HG03521 (cell line): ENCODE measurements around the gene ANXA6.

Experiments used
- ATAC-seq: cut with Tn5 transposase; IDR thresholded peaks from one replicate; pipeline ENCODE4 v1.9.1; 2021; ENCODE audit warnings: mild to moderate bottlenecking, moderate library complexity; ENCODE audit not compliant: unreplicated experiment

The ANXA6 gene

DNA sequence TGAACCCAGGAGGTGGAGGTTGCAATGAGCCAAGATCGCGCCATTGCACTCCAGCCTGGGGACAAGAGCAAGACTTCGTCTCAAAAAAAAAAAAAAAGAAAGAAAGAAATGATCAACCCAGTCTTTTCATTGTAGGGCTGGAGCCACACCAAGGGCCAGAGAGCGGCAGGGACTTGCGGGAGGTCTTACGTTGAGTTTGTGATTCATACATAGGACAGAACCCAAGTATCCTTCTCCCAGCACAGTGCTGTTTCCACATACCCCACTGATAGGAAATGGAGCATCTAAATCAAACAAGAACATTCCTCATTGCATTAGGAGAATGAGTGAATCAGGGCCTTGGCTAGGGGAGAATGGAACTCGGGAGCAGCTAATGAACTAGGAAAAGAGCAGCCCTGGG is 73.2 kb downstream of the ANXA6 start:
- ATAC-seq: no peak

GRCh38 chr5:151083081-151083676 is 74.4 kb downstream of the ANXA6 start:
- ATAC-seq: no peak

GRCh38 chr5:151082282-151082902 is 75.2 kb downstream of the ANXA6 start:
- no peak for ATAC-seq

- ATAC-seq: no peak
Measured at GRCh38 chr5:151081431-151082281, 75.9 kb downstream of the ANXA6 start.

DNA sequence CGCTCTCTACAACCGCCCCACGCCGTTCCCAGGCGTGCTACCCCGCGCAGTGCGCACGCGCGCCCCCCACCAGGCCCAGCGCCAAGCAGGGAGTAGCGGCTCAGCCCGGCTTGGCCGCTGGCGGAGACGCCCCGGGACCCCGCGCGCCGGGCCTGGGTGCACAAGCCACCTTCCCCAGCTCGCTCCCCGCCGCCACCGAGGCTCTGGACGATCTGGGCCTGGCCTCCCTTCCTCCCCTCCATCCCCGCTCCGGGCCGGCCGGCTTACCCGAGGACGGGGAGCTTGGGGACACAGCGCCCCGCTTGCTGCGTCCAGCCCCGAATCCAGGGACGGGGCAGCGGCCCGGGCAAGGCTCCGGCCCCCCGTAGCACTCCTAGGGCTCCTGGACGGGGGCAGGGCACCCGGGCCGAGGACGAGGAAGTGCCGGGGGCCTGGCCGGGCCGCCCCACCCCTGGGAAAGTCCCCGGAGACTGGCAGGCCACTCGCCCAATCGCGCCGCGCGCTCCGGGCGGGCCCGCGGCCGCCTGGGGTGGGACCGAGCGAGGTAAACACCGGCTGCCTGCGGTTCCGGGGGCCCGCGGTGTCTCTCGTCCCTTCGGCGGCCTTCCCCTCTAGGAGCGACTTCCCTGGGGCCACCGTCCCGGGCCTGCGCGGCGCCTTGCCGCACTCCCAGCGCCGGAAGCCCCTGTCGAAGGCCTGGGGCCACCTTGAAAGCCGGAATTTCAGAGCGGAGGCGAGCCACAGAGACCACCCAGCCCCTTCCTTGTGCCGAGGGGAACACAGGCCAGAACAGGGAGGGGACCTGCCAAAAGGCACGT is 76.8 kb downstream of the ANXA6 start, which contains the start of gene TNIP1:
Gene TNIP1, minus strand, starts transcription at position 422 of the 818 bp plus-strand sequence. CDS start 15,939 bp downstream, outside the sequence.
- peak; percentile 76 for ATAC-seq

GRCh38 chr5:151079838-151080612 is 77.6 kb downstream of the ANXA6 start:
- ATAC-seq: no peak

GRCh38 chr5:151078490-151079262 is 78.9 kb downstream of the ANXA6 start:
- peak; percentile 43 for ATAC-seq

GRCh38 chr5:151077967-151078366 is 79.6 kb downstream of the ANXA6 start:
- no peak for ATAC-seq

DNA sequence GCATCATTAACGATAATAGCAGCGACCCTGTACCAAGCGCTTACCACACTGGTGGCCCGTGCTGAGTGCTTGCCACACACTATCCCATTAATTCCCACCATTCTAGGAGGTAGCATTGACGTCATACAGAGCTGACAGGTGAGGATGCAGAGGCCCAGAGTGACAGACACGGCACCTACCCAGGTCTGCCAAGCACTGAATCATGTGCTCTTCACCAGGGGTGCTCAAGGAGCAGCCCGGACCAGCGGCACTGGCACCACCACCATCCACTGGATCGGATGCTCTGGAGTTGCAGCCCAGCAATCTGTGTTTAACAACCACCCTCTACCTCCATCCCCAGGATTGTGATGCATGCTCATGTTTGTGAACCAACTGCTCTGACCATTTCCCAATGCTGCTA is 80.2 kb downstream of the ANXA6 start:
- ATAC-seq: no peak

DNA sequence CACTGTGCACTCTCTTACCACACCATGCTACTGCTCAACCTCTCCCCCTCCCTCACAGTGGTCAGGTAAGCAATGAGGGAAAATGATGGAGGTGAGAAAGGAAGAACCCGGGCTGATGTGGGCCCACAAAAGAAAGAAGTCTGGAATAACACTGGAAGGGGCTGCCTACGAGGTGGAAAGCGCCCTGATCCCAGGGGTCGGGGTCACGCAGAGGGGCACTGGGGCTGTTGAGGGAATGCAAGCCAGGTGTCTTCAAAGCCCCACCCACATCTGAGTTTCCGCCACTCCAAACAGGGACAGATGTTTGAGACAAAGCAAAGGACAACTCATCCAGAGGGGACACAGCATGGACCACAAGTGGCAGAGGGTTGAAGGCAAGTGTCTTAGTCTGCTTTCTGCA is 81.0 kb downstream of the ANXA6 start:
- ATAC-seq: no peak

GRCh38 chr5:151075698-151076331 is 81.8 kb downstream of the ANXA6 start:
- ATAC-seq: no peak

GRCh38 chr5:151074557-151074956 is 83.0 kb downstream of the ANXA6 start:
- no peak for ATAC-seq

- no peak for ATAC-seq
Measured at GRCh38 chr5:151073280-151073679, 84.3 kb downstream of the ANXA6 start.

- ATAC-seq: no peak
Measured at GRCh38 chr5:151072630-151073025, 85.0 kb downstream of the ANXA6 start.

- no peak for ATAC-seq
Measured at GRCh38 chr5:151071848-151072629, 85.5 kb downstream of the ANXA6 start.

DNA sequence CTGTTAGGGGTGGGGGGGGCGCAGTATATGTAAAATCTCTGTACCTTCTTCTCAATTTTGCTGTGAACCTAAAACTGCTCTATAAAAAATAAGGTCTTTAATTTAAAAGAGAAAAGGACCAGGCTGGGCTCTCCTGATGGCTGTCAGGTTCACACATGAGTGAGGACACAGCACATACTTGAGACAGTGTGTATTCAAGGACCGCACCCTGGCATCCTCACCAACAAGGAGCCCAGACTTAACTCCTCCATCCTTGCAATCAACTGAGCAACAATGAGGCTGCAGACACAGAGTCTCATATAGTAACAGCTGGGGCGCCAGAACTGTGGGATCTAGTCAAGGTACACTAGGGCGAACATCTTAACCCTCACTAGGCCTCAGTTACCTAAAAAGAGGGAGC is 86.6 kb downstream of the ANXA6 start:
- ATAC-seq: no peak

GRCh38 chr5:151070449-151070848 is 87.1 kb downstream of the ANXA6 start:
- ATAC-seq: no peak
